SK-N-MC (cell line): Measurements from ENCODE around the gene TXNDC17.

Source experiments
- DNase-seq: peaks from one replicate; pipeline ENCODE4 v3.0.0-alpha.2; 2011; ENCODE audit warnings: low read depth, low spot score
- H3K27ac ChIP-seq: fragments of 200-600 bp; sonication (generic); 2 replicates; pipeline ENCODE4 v1.5.1; 2016; ENCODE audit warnings: mixed run types
- H3K36me3 ChIP-seq: fragments of 200-600 bp; sonication (generic); 2 replicates; pipeline ENCODE4 v1.6.1; 2017; ENCODE audit warnings: antibody characterized with exemption, low read length, mixed read lengths; ENCODE audit not compliant: insufficient read depth
- H3K4me3 ChIP-seq: fragments of 200-600 bp; sonication (generic); 2 replicates; pipeline ENCODE4 v1.5.1; 2016
- H3K9ac ChIP-seq: fragments of 200-600 bp; sonication (generic); 2 replicates; pipeline ENCODE4 v1.8.0; 2017; ENCODE audit warnings: mixed run types, mixed read lengths; ENCODE audit not compliant: insufficient read length
- H3K9me3 ChIP-seq: fragments of 200-600 bp; sonication (generic); 2 replicates; pipeline ENCODE4 v1.6.1; 2017; ENCODE audit warnings: low read depth, mild to moderate bottlenecking, antibody characterized with exemption, low read length, moderate library complexity, mixed read lengths
- EZH2 ChIP-seq: fragments of 200-600 bp; sonication (generic); IDR thresholded peaks from one replicate; pipeline ENCODE4 v1.6.1; 2017; ENCODE audit warnings: antibody characterized with exemption
- FOXP2 ChIP-seq: optimal IDR thresholded peaks from 2 replicates; pipeline ENCODE3; 2011; ENCODE audit warnings: mild to moderate bottlenecking, moderate library complexity; ENCODE audit not compliant: insufficient read depth; ENCODE audit errors: extremely low read length, control extremely low read depth
- POLR2AphosphoS5 ChIP-seq: IDR thresholded peaks from 2 replicates; pipeline ENCODE4 v1.6.1; 2012; ENCODE audit warnings: mild to moderate bottlenecking, low read depth, low read length, borderline replicate concordance

TXNDC17 gene

GRCh38 chr17:6681176-6681575 lies 40.3 kb downstream of the TXNDC17 start:
- no peak for TF ChIP-seq POLR2AphosphoS5
- no peak for TF ChIP-seq FOXP2
- no peak for TF ChIP-seq EZH2
- Histone ChIP-seq H3K36me3 (no peaks in the 10 kb centered on the region), H3K9me3 (no peaks in the 10 kb centered on the region), H3K27ac (no peak overlapping the region), H3K9ac (no peak overlapping the region), H3K4me3 (no peak overlapping the region)
- no peak for DNase-seq

GRCh38 chr17:6681671-6682070 lies 40.8 kb downstream of the TXNDC17 start:
- Histone ChIP-seq H3K9me3 (no peaks in the 10 kb centered on the region), H3K9ac (no peak overlapping the region), H3K4me3 (no peak overlapping the region), H3K36me3 (no peaks in the 10 kb centered on the region), H3K27ac (no peak overlapping the region)
- DNase-seq, result no peak
- TF ChIP-seq FOXP2, result no peak
- TF ChIP-seq EZH2, result no peak
- TF ChIP-seq POLR2AphosphoS5, result no peak

- no peak for DNase-seq
- Histone ChIP-seq H3K9ac (no peak overlapping the region), H3K36me3 (no peaks in the 10 kb centered on the region), H3K4me3 (no peak overlapping the region), H3K9me3 (no peaks in the 10 kb centered on the region), H3K27ac (no peak overlapping the region)
- TF ChIP-seq EZH2, result no peak
- no peak for TF ChIP-seq FOXP2
- TF ChIP-seq POLR2AphosphoS5, result no peak
Observed at GRCh38 chr17:6682339-6682738, 41.5 kb downstream of the TXNDC17 start.

GRCh38 chr17:6683081-6683684 lies 42.3 kb downstream of the TXNDC17 start:
- Histone ChIP-seq H3K9ac (no peak overlapping the region), H3K9me3 (no peaks in the 10 kb centered on the region), H3K4me3 (no peak overlapping the region), H3K36me3 (no peaks in the 10 kb centered on the region), H3K27ac (no peak overlapping the region)
- TF ChIP-seq FOXP2 (no peak), POLR2AphosphoS5 (no peak), EZH2 (no peak)
- DNase-seq, result no peak

GRCh38 chr17:6683730-6684459 lies 43.0 kb downstream of the TXNDC17 start:
- DNase-seq, result no peak
- no peaks in the 10 kb centered on the region for H3K9me3 ChIP-seq
- no peaks in the 10 kb centered on the region for H3K36me3 ChIP-seq
- TF ChIP-seq FOXP2 (no peak), EZH2 (no peak), POLR2AphosphoS5 (no peak)
- no peak overlapping the region for H3K9ac ChIP-seq
- no peak overlapping the region for H3K27ac ChIP-seq
- H3K4me3 ChIP-seq, result no peak overlapping the region

GRCh38 chr17:6684460-6684783 lies 43.6 kb downstream of the TXNDC17 start:
- TF ChIP-seq POLR2AphosphoS5 (no peak), EZH2 (no peak), FOXP2 (no peak)
- Histone ChIP-seq H3K36me3 (no peaks in the 10 kb centered on the region), H3K9ac (no peak overlapping the region), H3K4me3 (no peak overlapping the region), H3K9me3 (no peaks in the 10 kb centered on the region), H3K27ac (no peak overlapping the region)
- no peak for DNase-seq

GRCh38 chr17:6684881-6685767 lies 44.3 kb downstream of the TXNDC17 start:
- no peak overlapping the region for H3K4me3 ChIP-seq
- no peaks in the 10 kb centered on the region for H3K36me3 ChIP-seq
- no peak overlapping the region for H3K27ac ChIP-seq
- H3K9ac ChIP-seq, result no peak overlapping the region
- no peak for TF ChIP-seq FOXP2
- no peak for TF ChIP-seq EZH2
- no peak for TF ChIP-seq POLR2AphosphoS5
- no peak for DNase-seq
- no peaks in the 10 kb centered on the region for H3K9me3 ChIP-seq

- TF ChIP-seq POLR2AphosphoS5 (no peak), FOXP2 (no peak), EZH2 (no peak)
- Histone ChIP-seq H3K9ac (no peak overlapping the region), H3K4me3 (no peak overlapping the region), H3K9me3 (no peaks in the 10 kb centered on the region), H3K36me3 (no peaks in the 10 kb centered on the region), H3K27ac (no peak overlapping the region)
- DNase-seq, result no peak
Observed at GRCh38 chr17:6686026-6686425, 45.2 kb downstream of the TXNDC17 start.
